ENCODE measurements around the gene SLC6A6.

The SLC6A6 gene

DNA sequence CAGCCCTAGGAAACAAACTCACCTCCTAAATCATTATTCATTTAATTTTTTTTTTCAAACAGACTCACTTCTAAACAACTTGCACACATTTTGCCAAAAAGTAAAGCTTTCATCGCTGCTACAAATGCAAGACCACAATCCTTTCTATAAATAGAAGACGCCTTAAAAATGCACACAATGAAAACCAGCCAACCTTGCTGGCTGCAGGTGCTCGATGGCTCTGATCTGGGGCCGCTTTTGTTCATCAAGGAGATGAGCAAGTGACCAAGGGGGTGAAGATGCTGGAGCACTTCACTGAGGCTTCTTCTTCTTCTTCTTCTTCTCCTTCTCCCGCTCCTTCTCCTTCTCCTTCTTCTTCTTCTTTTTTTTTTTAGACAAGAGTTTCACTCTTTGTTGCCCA is 12.7 kb upstream of the SLC6A6 start:
- no peak overlapping the region for H3K18ac ChIP-seq (ENCODE audit: low read depth in 1 of 2, low read length in 2 of 2)
- no peak overlapping the region for H2BK120ac ChIP-seq (ENCODE audit: low read depth, low read length)
- no peaks in the 10 kb centered on the region for H3K9me3 ChIP-seq (ENCODE audit: control insufficient read depth, low read length)
- no peaks in the 10 kb centered on the region for H3K79me1 ChIP-seq (replicated peaks; ENCODE audit: low read length, poor library complexity, severe bottlenecking)
- no peak overlapping the region for H3K9ac ChIP-seq (ENCODE audit: low read length)
- H2AK5ac ChIP-seq (ENCODE audit: low read length, severe bottlenecking): no peak overlapping the region
- no peak overlapping the region for H2BK15ac ChIP-seq (ENCODE audit: low read depth, poor library complexity, severe bottlenecking)
- H3K27ac ChIP-seq (ENCODE audit: low read length, poor library complexity, severe bottlenecking): no peak overlapping the region
- H4K91ac ChIP-seq (ENCODE audit: low read length): no peak overlapping the region
- no peak overlapping the region for H2AFZ ChIP-seq (ENCODE audit: low read depth, low read length)
- no peak overlapping the region for H3K23ac ChIP-seq (ENCODE audit: low read length in 2 of 2)
- peaks cover 0 to 21% of the 10 kb centered on the region in 2 experiments for H3K27me3 ChIP-seq (ENCODE audit: control insufficient read depth in 1 of 2, insufficient read depth in 1 of 2, low read length in 2 of 2)
- H2BK5ac ChIP-seq (ENCODE audit: low read depth, low read length, poor library complexity, severe bottlenecking): no peak overlapping the region
- H3K36me3 ChIP-seq (ENCODE audit: control insufficient read depth in 1 of 2, insufficient read depth in 2 of 2, low read depth in 1 of 2, low read length in 2 of 2): no peaks in the 10 kb centered on the region
- H3K4me1 ChIP-seq (ENCODE audit: control insufficient read depth, insufficient read depth, low read depth, low read length): peaks cover 22% of the 10 kb centered on the region
- no peak overlapping the region for H3K4me2 ChIP-seq (ENCODE audit: low read length, poor library complexity, severe bottlenecking)
- H3K4me3 ChIP-seq (ENCODE audit: insufficient read depth in 1 of 2, low read depth in 1 of 2, low read length in 2 of 2): no peak overlapping the region
- H4K8ac ChIP-seq (ENCODE audit: low read length): no peak overlapping the region
- no peak overlapping the region for H3K4ac ChIP-seq (ENCODE audit: low read depth in 1 of 2, low read length in 2 of 2)
- no peak overlapping the region for H3K14ac ChIP-seq (ENCODE audit: low read length in 2 of 2)
- H2BK12ac ChIP-seq (ENCODE audit: low read length in 2 of 2): no peak overlapping the region
- WGBS: 88% methylated on average over 4 of the region's 5 CpGs
- DNase-seq: no peak

DNA sequence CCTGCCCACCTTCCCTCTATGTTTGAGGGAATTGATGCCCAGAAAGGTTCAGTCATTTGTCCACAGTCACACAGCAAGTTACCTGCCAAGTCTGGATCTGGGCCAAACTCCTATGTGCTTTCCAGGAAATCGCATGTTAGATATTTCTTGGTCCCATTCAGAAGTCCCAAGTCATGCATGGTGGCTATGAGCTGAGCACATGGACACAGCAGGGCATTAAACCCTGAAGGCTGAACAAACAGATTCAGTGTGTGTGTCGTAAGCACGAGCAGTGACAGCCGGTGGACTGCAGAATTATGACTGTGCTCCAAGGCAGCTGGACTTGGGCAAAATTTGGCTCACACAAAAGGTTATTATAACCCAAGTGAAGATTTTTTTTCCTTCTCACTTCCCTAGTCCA is 11.4 kb upstream of the SLC6A6 start:
- Histone ChIP-seq H4K91ac (ENCODE audit: low read length) (no peak overlapping the region), H3K4me3 (ENCODE audit: insufficient read depth in 1 of 2, low read depth in 1 of 2, low read length in 2 of 2) (no peak overlapping the region), H3K23ac (ENCODE audit: low read length in 2 of 2) (no peak overlapping the region), H3K4ac (ENCODE audit: low read depth in 1 of 2, low read length in 2 of 2) (no peak overlapping the region), H3K9me3 (ENCODE audit: control insufficient read depth, low read length) (no peaks in the 10 kb centered on the region), H2BK12ac (ENCODE audit: low read length in 2 of 2) (peak overlapping the region in 1 of 2 experiments; percentile 51), H3K36me3 (ENCODE audit: control insufficient read depth in 1 of 2, insufficient read depth in 2 of 2, low read depth in 1 of 2, low read length in 2 of 2) (no peaks in the 10 kb centered on the region), H2AFZ (ENCODE audit: low read depth, low read length) (no peak overlapping the region), H3K79me1 (replicated peaks; ENCODE audit: low read length, poor library complexity, severe bottlenecking) (no peaks in the 10 kb centered on the region), H2BK120ac (ENCODE audit: low read depth, low read length) (no peak overlapping the region), H3K27ac (ENCODE audit: low read length, poor library complexity, severe bottlenecking) (no peak overlapping the region), H3K4me1 (ENCODE audit: control insufficient read depth, insufficient read depth, low read depth, low read length) (peaks cover 23% of the 10 kb centered on the region), H3K4me2 (ENCODE audit: low read length, poor library complexity, severe bottlenecking) (no peak overlapping the region), H2BK5ac (ENCODE audit: low read depth, low read length, poor library complexity, severe bottlenecking) (no peak overlapping the region), H3K9ac (ENCODE audit: low read length) (no peak overlapping the region), H3K14ac (ENCODE audit: low read length in 2 of 2) (no peak overlapping the region), H2AK5ac (ENCODE audit: low read length, severe bottlenecking) (peak overlapping the region; percentile 26), H3K27me3 (ENCODE audit: control insufficient read depth in 1 of 2, insufficient read depth in 1 of 2, low read length in 2 of 2) (peaks cover 0 to 10% of the 10 kb centered on the region in 2 experiments), H2BK15ac (ENCODE audit: low read depth, poor library complexity, severe bottlenecking) (no peak overlapping the region), H4K8ac (ENCODE audit: low read length) (no peak overlapping the region), H3K18ac (ENCODE audit: low read depth in 1 of 2, low read length in 2 of 2) (no peak overlapping the region)
- 42% methylated on average over 4 of the region's 4 CpGs for WGBS
- DNase-seq: peak; percentile 76

GRCh38 chr3:14392231-14392630 is 10.2 kb upstream of the SLC6A6 start:
- WGBS: 96% methylated on average over 4 of the region's 4 CpGs
- Histone ChIP-seq H3K4ac (ENCODE audit: low read depth in 1 of 2, low read length in 2 of 2) (no peak overlapping the region), H2BK120ac (ENCODE audit: low read depth, low read length) (no peak overlapping the region), H3K27me3 (ENCODE audit: control insufficient read depth in 1 of 2, insufficient read depth in 1 of 2, low read length in 2 of 2) (peaks cover 0 to 9% of the 10 kb centered on the region in 2 experiments), H3K4me3 (ENCODE audit: insufficient read depth in 1 of 2, low read depth in 1 of 2, low read length in 2 of 2) (no peak overlapping the region), H4K8ac (ENCODE audit: low read length) (no peak overlapping the region), H2BK5ac (ENCODE audit: low read depth, low read length, poor library complexity, severe bottlenecking) (no peak overlapping the region), H4K91ac (ENCODE audit: low read length) (peak overlapping the region; percentile 70), H3K36me3 (ENCODE audit: control insufficient read depth in 1 of 2, insufficient read depth in 2 of 2, low read depth in 1 of 2, low read length in 2 of 2) (no peaks in the 10 kb centered on the region), H3K9ac (ENCODE audit: low read length) (no peak overlapping the region), H2AFZ (ENCODE audit: low read depth, low read length) (no peak overlapping the region), H2BK12ac (ENCODE audit: low read length in 2 of 2) (peak overlapping the region; percentile 11 to 79), H2AK5ac (ENCODE audit: low read length, severe bottlenecking) (peak overlapping the region; percentile 81), H3K23ac (ENCODE audit: low read length in 2 of 2) (no peak overlapping the region), H3K4me2 (ENCODE audit: low read length, poor library complexity, severe bottlenecking) (no peak overlapping the region), H3K9me3 (ENCODE audit: control insufficient read depth, low read length) (no peaks in the 10 kb centered on the region), H3K18ac (ENCODE audit: low read depth in 1 of 2, low read length in 2 of 2) (no peak overlapping the region), H2BK15ac (ENCODE audit: low read depth, poor library complexity, severe bottlenecking) (peak overlapping the region; percentile 96), H3K14ac (ENCODE audit: low read length in 2 of 2) (peak overlapping the region in 1 of 2 experiments; percentile 11), H3K4me1 (ENCODE audit: control insufficient read depth, insufficient read depth, low read depth, low read length) (peaks cover 27% of the 10 kb centered on the region), H3K27ac (ENCODE audit: low read length, poor library complexity, severe bottlenecking) (no peak overlapping the region), H3K79me1 (replicated peaks; ENCODE audit: low read length, poor library complexity, severe bottlenecking) (no peaks in the 10 kb centered on the region)
- DNase-seq: no peak

GRCh38 chr3:14392803-14393319 is 9.5 kb upstream of the SLC6A6 start:
- Histone ChIP-seq H2BK12ac (ENCODE audit: low read length in 2 of 2) (peak overlapping the region; percentile 40 to 93), H3K9ac (ENCODE audit: low read length) (no peak overlapping the region), H3K9me3 (ENCODE audit: control insufficient read depth, low read length) (no peaks in the 10 kb centered on the region), H3K4me1 (ENCODE audit: control insufficient read depth, insufficient read depth, low read depth, low read length) (peaks cover 33% of the 10 kb centered on the region), H2BK120ac (ENCODE audit: low read depth, low read length) (no peak overlapping the region), H3K4me2 (ENCODE audit: low read length, poor library complexity, severe bottlenecking) (no peak overlapping the region), H4K91ac (ENCODE audit: low read length) (no peak overlapping the region), H2BK5ac (ENCODE audit: low read depth, low read length, poor library complexity, severe bottlenecking) (peak overlapping the region; percentile 93), H2BK15ac (ENCODE audit: low read depth, poor library complexity, severe bottlenecking) (no peak overlapping the region), H3K27me3 (ENCODE audit: control insufficient read depth in 1 of 2, insufficient read depth in 1 of 2, low read length in 2 of 2) (peaks cover 0 to 6% of the 10 kb centered on the region in 2 experiments), H3K27ac (ENCODE audit: low read length, poor library complexity, severe bottlenecking) (no peak overlapping the region), H3K4me3 (ENCODE audit: insufficient read depth in 1 of 2, low read depth in 1 of 2, low read length in 2 of 2) (no peak overlapping the region), H3K4ac (ENCODE audit: low read depth in 1 of 2, low read length in 2 of 2) (peak overlapping the region; percentile 5 to 50), H3K79me1 (replicated peaks; ENCODE audit: low read length, poor library complexity, severe bottlenecking) (no peaks in the 10 kb centered on the region), H4K8ac (ENCODE audit: low read length) (no peak overlapping the region), H2AK5ac (ENCODE audit: low read length, severe bottlenecking) (peak overlapping the region; percentile 81), H2AFZ (ENCODE audit: low read depth, low read length) (no peak overlapping the region), H3K18ac (ENCODE audit: low read depth in 1 of 2, low read length in 2 of 2) (peak overlapping the region; percentile 56 to 73), H3K14ac (ENCODE audit: low read length in 2 of 2) (no peak overlapping the region), H3K23ac (ENCODE audit: low read length in 2 of 2) (no peak overlapping the region), H3K36me3 (ENCODE audit: control insufficient read depth in 1 of 2, insufficient read depth in 2 of 2, low read depth in 1 of 2, low read length in 2 of 2) (no peaks in the 10 kb centered on the region)
- no peak for DNase-seq
- WGBS: 76% methylated on average over 7 of the region's 7 CpGs
